ENCODE results near the gene GCG.

GRCh38 chr2:162116352-162116751 is 35.7 kb downstream of the GCG start:
- no peak for TF ChIP-seq CTCF (IDR thresholded peaks at IDR 0.05)
- TF ChIP-seq POLR2A (IDR thresholded peaks at IDR 0.05): no peak
